ENCODE results near the gene FLYWCH1.

GRCh38 chr16:2952679-2953078, 40.9 kb downstream of the FLYWCH1 start:
- TF ChIP-seq CTCF (IDR thresholded peaks at IDR 0.05) (no peak), EZH2 (IDR thresholded peaks at IDR 0.05; ENCODE audit: borderline replicate concordance, insufficient read depth, low read depth, low read length, poor library complexity, severe bottlenecking) (no peak)

Measured in B cell (primary cell).